Ovary (tissue), 9 donors: Measurements from ENCODE around the gene MMUT. TPM values are rescaled to one million over a fixed set of nuclear protein-coding genes. Genes with fewer than 3 reads are reported as not detected.

Source experiments
- DNase-seq, 5 donors: peaks; one replicate each; pipeline ENCODE4 v3.0.0-alpha.2; 2019 to 2020
- H3K27ac ChIP-seq, 2 donors: fragments of 200-600 bp; one replicate each; pipeline versions ENCODE4 v1.5.1 to v1.8.0; 2019 to 2022
- H3K27me3 ChIP-seq: fragments of 200-600 bp; one replicate; pipeline ENCODE4 v1.8.0; 2022
- H3K36me3 ChIP-seq: fragments of 200-600 bp; sonication (generic); one replicate; pipeline ENCODE4 v1.5.1; 2019
- H3K4me1 ChIP-seq: one replicate; pipeline ENCODE4 v1.8.1; 2013; ENCODE audit warnings: mild to moderate bottlenecking, moderate library complexity; ENCODE audit not compliant: insufficient read depth
- H3K4me3 ChIP-seq: fragments of 200-600 bp; sonication (generic); one replicate; pipeline ENCODE4 v1.5.1; 2017
- H3K9me3 ChIP-seq, 2 donors: fragments of 200-600 bp in 1 of 2; sonication (generic) in 1 of 2; one replicate each; pipeline versions ENCODE4 v1.5.1 to v1.8.1; 2013 to 2019; ENCODE audit warnings: mild to moderate bottlenecking in 1 of 2, moderate library complexity in 1 of 2
- EP300 ChIP-seq: sonication (generic); formaldehyde crosslinking; IDR thresholded peaks from one replicate; pipeline ENCODE4 v1.6.1; 2017; ENCODE audit warnings: antibody characterized with exemption
- POLR2A ChIP-seq: fragments of 450-650 bp; IDR thresholded peaks from one replicate; pipeline ENCODE4 v1.6.1; 2017; ENCODE audit warnings: antibody characterized with exemption, mild to moderate bottlenecking, moderate library complexity
- WGBS, 3 donors: extraction: QIAGEN DNeasy Blood & Tissue Kit in 1 of 3; methylation state at CpG; one replicate each; pipeline versions ENCODE4 v1.1.5 to v1.1.7; 2013 to 2017; 5-methylcytosine and 5-hydroxymethylcytosine counted together
- intact Hi-C, 4 donors: fragments of 100-400 bp; cut with DNase I; formaldehyde crosslinking; loops; one replicate each; pipeline versions ENCODE4 v1.11.0 to v1.15.1; 2022 to 2023
- polyA plus RNA-seq, 2 donors: library from polyadenylated mRNA; stranded (reverse); fragments of 200-250 nt in 1 of 2; fragments of 350-450 nt in 1 of 2; fragmentation: Illumina TruSeq in 1 of 2; extraction: RNeasy Lipid Tissue Mini Kit (QIAGEN cat#74804) in 1 of 2; gene quantifications; one replicate each; pipeline ENCODE4 v1.2.3, GENCODE V29; 2013 to 2014
- total RNA-seq, 7 donors: library from RNA; depleted of rRNA in 2 of 7; stranded (reverse); fragments of >200 nt in 2 of 7; fragmentation: NEBNext Ultra II Directional in 3 of 7; extraction: Animal tissue kit (Norgen Biotek cat#: 25700) in 3 of 7; gene quantifications; one replicate each; pipeline versions ENCODE4 v1.1.0 to v1.2.4, GENCODE V29; 2016 to 2023
- TF ChIP-seq, protein P1 (sequence below), 3 donors: fragments of 450-650 bp in 2 of 3; fragments of 200-600 bp in 1 of 3; IDR thresholded peaks; one replicate each; pipeline versions ENCODE4 v1.5.1 to v1.8.0; 2016 to 2022; ENCODE audit warnings: antibody characterized with exemption in 3 of 3, mild to moderate bottlenecking in 1 of 3
- donor health status: DM: no; HTN: no; CAD: no; lungs with moderate emphysema.
- donor health status: DM: no; HTN: no; CAD: no.
- donor health status: Bipolar disorder and iron deficiency.
- donor health status: DM: yes; HTN: yes; CAD: no.
- donor health status: DM: no; HTN: no; CAD: no.
- donor health status: DM: yes; HTN: yes; CAD: no.

The MMUT gene
- total and polyA plus RNA-seq, 9 donors = 14.8 to 34.3 (median 27.5) TPM

DNA sequence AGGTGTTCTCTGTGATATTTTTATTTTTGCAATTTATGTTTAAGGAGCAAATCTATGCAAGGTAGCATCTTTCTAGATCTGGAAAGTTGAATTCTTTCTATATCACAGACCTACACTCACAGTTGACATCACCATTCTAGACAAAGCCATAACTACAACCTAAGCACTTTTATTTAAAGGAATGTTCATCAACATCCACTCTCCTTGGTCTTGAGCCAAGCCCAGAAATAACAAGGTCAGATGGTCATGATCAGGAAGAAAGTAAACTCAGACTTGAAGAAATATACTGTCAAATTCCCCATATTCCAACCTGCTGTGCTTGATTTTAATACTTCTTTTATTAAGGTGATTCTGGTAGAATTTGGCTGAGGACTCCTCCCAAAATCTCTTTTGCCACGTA is 32.2 kb downstream of the MMUT start:
- 95 to 97% (median 97%) methylated on average over 1 of the region's 1 CpG for WGBS, 3 donors
- intact Hi-C loops = no loop called here
- TF ChIP-seq POLR2A = no peak
- TF ChIP-seq, protein P1, sequence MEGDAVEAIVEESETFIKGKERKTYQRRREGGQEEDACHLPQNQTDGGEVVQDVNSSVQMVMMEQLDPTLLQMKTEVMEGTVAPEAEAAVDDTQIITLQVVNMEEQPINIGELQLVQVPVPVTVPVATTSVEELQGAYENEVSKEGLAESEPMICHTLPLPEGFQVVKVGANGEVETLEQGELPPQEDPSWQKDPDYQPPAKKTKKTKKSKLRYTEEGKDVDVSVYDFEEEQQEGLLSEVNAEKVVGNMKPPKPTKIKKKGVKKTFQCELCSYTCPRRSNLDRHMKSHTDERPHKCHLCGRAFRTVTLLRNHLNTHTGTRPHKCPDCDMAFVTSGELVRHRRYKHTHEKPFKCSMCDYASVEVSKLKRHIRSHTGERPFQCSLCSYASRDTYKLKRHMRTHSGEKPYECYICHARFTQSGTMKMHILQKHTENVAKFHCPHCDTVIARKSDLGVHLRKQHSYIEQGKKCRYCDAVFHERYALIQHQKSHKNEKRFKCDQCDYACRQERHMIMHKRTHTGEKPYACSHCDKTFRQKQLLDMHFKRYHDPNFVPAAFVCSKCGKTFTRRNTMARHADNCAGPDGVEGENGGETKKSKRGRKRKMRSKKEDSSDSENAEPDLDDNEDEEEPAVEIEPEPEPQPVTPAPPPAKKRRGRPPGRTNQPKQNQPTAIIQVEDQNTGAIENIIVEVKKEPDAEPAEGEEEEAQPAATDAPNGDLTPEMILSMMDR (IDR thresholded peaks at IDR 0.05) = no peak
- no peak for TF ChIP-seq EP300

GRCh38 chr6:49430187-49430586 is 32.9 kb downstream of the MMUT start:
- H3K27me3 ChIP-seq = no peaks in the 10 kb centered on the region
- DNase-seq = no peak
- 34 to 75% (median 69%) methylated on average over 2 of the region's 2 CpGs for WGBS, 3 donors
- TF ChIP-seq, protein P1 (IDR thresholded peaks at IDR 0.05) = no peak
- TF ChIP-seq EP300 (no peak), POLR2A (no peak)
- H3K27ac ChIP-seq = no peak overlapping the region
- intact Hi-C loops = no loop called here
- H3K4me3 ChIP-seq = no peak overlapping the region
- no peaks in the 10 kb centered on the region for H3K36me3 ChIP-seq
- no peaks in the 10 kb centered on the region for H3K9me3 ChIP-seq
- no peaks in the 10 kb centered on the region for H3K4me1 ChIP-seq

More for the DNA sequence above, 32.2 kb downstream of the MMUT start:
- no peaks in the 10 kb centered on the region for H3K36me3 ChIP-seq
- no peak overlapping the region for H3K4me3 ChIP-seq
- no peaks in the 10 kb centered on the region for H3K9me3 ChIP-seq
- H3K4me1 ChIP-seq = no peaks in the 10 kb centered on the region
- no peak overlapping the region for H3K27ac ChIP-seq
- DNase-seq = no peak
- H3K27me3 ChIP-seq = no peaks in the 10 kb centered on the region

- no peaks in the 10 kb centered on the region for H3K4me1 ChIP-seq
- H3K4me3 ChIP-seq = no peak overlapping the region
- intact Hi-C loops = no loop called here
- TF ChIP-seq, protein P1 (IDR thresholded peaks at IDR 0.05) = no peak
- TF ChIP-seq POLR2A (no peak), EP300 (no peak)
- 15 to 39% (median 22%) methylated on average over 1 of the region's 1 CpG for WGBS, 3 donors
- no peaks in the 10 kb centered on the region for H3K9me3 ChIP-seq
- H3K27ac ChIP-seq = no peak overlapping the region
- no peaks in the 10 kb centered on the region for H3K27me3 ChIP-seq
- no peaks in the 10 kb centered on the region for H3K36me3 ChIP-seq
- no peak for DNase-seq
These were observed 39.2 kb downstream of the MMUT start for GRCh38 chr6:49423817-49424216.

- Histone ChIP-seq H3K9me3 (no peaks in the 10 kb centered on the region), H3K36me3 (no peaks in the 10 kb centered on the region), H3K4me1 (no peaks in the 10 kb centered on the region), H3K27me3 (no peaks in the 10 kb centered on the region), H3K27ac (no peak overlapping the region), H3K4me3 (no peak overlapping the region)
- TF ChIP-seq EP300 (no peak), POLR2A (no peak)
- TF ChIP-seq, protein P1 (IDR thresholded peaks at IDR 0.05) = no peak
- 70 to 83% (median 71%) methylated on average over 4 of the region's 4 CpGs for WGBS, 3 donors
- no peak for DNase-seq
- intact Hi-C loops = no loop called here
These were observed 46.9 kb downstream of the MMUT start for GRCh38 chr6:49416195-49416594.

DNA sequence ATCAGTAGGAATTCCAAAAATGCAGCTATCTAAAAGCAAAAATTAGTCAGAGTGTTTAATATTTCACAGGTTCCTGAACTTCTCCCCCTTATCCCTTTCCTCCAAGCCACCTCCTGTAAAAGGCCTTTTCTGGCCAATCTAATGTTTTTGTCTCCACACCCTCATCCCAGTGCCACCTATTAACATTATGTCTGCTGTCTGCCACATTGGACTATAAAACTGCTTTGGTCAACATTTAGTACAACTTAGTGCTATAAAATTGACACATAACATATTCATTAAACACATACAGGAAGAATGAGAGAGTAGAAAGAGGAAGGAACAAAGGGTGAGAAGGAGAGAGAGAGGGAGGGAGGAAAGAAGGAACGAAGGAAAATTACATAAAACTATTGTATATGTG is 47.7 kb downstream of the MMUT start:
- Histone ChIP-seq H3K27ac (no peak overlapping the region), H3K36me3 (no peaks in the 10 kb centered on the region), H3K9me3 (no peaks in the 10 kb centered on the region), H3K4me3 (no peak overlapping the region), H3K4me1 (no peaks in the 10 kb centered on the region), H3K27me3 (no peaks in the 10 kb centered on the region)
- 58 to 68% (median 67%) methylated on average over 1 of the region's 1 CpG for WGBS, 3 donors
- no peak for TF ChIP-seq POLR2A
- TF ChIP-seq, protein P1 (IDR thresholded peaks at IDR 0.05) = no peak
- TF ChIP-seq EP300 = no peak
- intact Hi-C loops = no loop called here
- no peak for DNase-seq
